K562 (cell line): ENCODE data around the gene MYL12A. TPM values are rescaled to one million over a fixed set of nuclear protein-coding genes. Genes with fewer than 3 reads are reported as not detected.

Source experiments
- ATAC-seq: fragments of 200-7000 bp; cut with Tn5 transposase; 3 replicates; pipeline ENCODE4 v1.9.1; 2020; ENCODE audit warnings: moderate library complexity
- BruUV-seq: library from RNA; stranded (reverse); fragments of 400-500 nt; replicated peaks from 2 replicates; lab custom pipeline; 2021; lab: Mats Ljungman, UMichigan
- CTCF ChIA-PET: fragments of 300-600 bp; formaldehyde crosslinking; extraction: SDS; loops from one replicate; lab custom pipeline; 2021; ENCODE audit warnings: low intra/inter-chr PET ratio; lab: Yijun Ruan, JAX
- POLR2A ChIA-PET: fragments of 300-600, 350-650 bp; sonication (Branson Sonifier 250); formaldehyde crosslinking; extraction: SDS; loops from one replicate; lab custom pipeline; 2021; ENCODE audit warnings: antibody characterized with exemption, inconsistent platforms; lab: Yijun Ruan, JAX
- DNase-seq, 4 experiments: peaks; one replicate each; pipeline versions ENCODE4 v3.0.0 to v3.0.0-alpha.2; 2011 to 2018; ENCODE audit warnings: low spot score in 3 of 4, mixed read lengths in 3 of 4; ENCODE audit errors: extremely low read depth in 1 of 4
- FAIRE-seq: peaks from 2 replicates; lab custom pipeline; 2011; peaks lifted over from hg19 to GRCh38; lab: Jason Lieb, UNC
- H2AFZ ChIP-seq: 2 replicates; pipeline ENCODE4 v1.6.0; 2011; ENCODE audit warnings: low read depth, low read length, control low read depth, inconsistent platforms
- H3K27ac ChIP-seq: fragments of 200-600 bp; 3 replicates; pipeline ENCODE4 v1.8.0; 2011; ENCODE audit warnings: low read depth, mild to moderate bottlenecking, control low read depth, inconsistent platforms, low read length, moderate library complexity, mixed read lengths; ENCODE audit errors: extremely low read depth
- H3K27me3 ChIP-seq, 2 experiments: fragments of 300-600 bp in 1 of 2; 2 replicates in 1 of 2; 3 replicates in 1 of 2; pipeline versions ENCODE4 v1.6.0 to v1.8.0; 2011; ENCODE audit warnings: inconsistent platforms in 2 of 2, low read length in 2 of 2, mild to moderate bottlenecking in 1 of 2, mixed read lengths in 1 of 2, moderate library complexity in 1 of 2; ENCODE audit not compliant: control insufficient read depth in 2 of 2, insufficient read depth in 2 of 2
- H3K36me3 ChIP-seq: fragments of 300-600 bp; 3 replicates; pipeline ENCODE4 v1.8.0; 2011; ENCODE audit warnings: mild to moderate bottlenecking, low read length, inconsistent platforms; ENCODE audit not compliant: control insufficient read depth, insufficient read depth
- H3K4me1 ChIP-seq, 2 experiments: fragments of 200-600 bp in 1 of 2; replicated peaks in 1 of 2; 2 replicates in 1 of 2; 3 replicates in 1 of 2; pipeline versions ENCODE4 v1.5.1 to v1.8.0; 2011; ENCODE audit warnings: inconsistent platforms in 2 of 2, low read length in 2 of 2, mild to moderate bottlenecking in 1 of 2, mixed read lengths in 1 of 2, moderate library complexity in 1 of 2; ENCODE audit not compliant: control insufficient read depth in 2 of 2, insufficient read depth in 2 of 2
- H3K4me2 ChIP-seq: 2 replicates; pipeline ENCODE4 v1.6.1; 2011; ENCODE audit warnings: low read length, control low read depth, inconsistent platforms, mixed read lengths; ENCODE audit not compliant: insufficient read depth
- H3K4me3 ChIP-seq: fragments of 200-600 bp; sonication (generic), shearing (Covaris generic); 2 replicates; pipeline ENCODE4 v1.5.1; 2016; ENCODE audit warnings: control low read depth, inconsistent platforms
- H3K79me2 ChIP-seq: fragments of 200-600 bp; 3 replicates; pipeline ENCODE4 v1.8.0; 2011; ENCODE audit warnings: low read length, inconsistent platforms; ENCODE audit not compliant: control insufficient read depth, insufficient read depth
- H3K9ac ChIP-seq, 2 experiments: 2 replicates each; pipeline versions ENCODE4 v1.6.0 to v1.6.1; 2011; ENCODE audit warnings: low read depth in 2 of 2, low read length in 2 of 2, control low read depth in 1 of 2, inconsistent platforms in 1 of 2, mild to moderate bottlenecking in 1 of 2, mixed read lengths in 1 of 2; ENCODE audit not compliant: insufficient read depth in 1 of 2
- H3K9me1 ChIP-seq: one replicate; pipeline ENCODE4 v1.6.0; 2011; ENCODE audit warnings: inconsistent platforms, mild to moderate bottlenecking, low read length, moderate library complexity; ENCODE audit not compliant: control insufficient read depth, insufficient read depth
- H3K9me3 ChIP-seq: replicated peaks from 2 replicates; pipeline ENCODE4 v1.5.1; 2011; ENCODE audit warnings: low read depth, low read length, inconsistent platforms; ENCODE audit not compliant: control insufficient read depth, insufficient read depth
- H4K20me1 ChIP-seq: replicated peaks from 2 replicates; pipeline ENCODE4 v1.6.1; 2011; ENCODE audit warnings: low read length, inconsistent platforms, mixed read lengths; ENCODE audit not compliant: control insufficient read depth, insufficient read depth
- HDAC2 ChIP-seq: fragments of 450-650 bp; IDR thresholded peaks from 2 replicates; pipeline ENCODE4 v1.6.1; 2016; ENCODE audit warnings: mild to moderate bottlenecking
- KDM1A ChIP-seq, 2 experiments: fragments of 450-650 bp; IDR thresholded peaks; 2 replicates each; pipeline ENCODE4 v1.6.1; 2016; ENCODE audit warnings: mild to moderate bottlenecking in 2 of 2
- NFIC ChIP-seq: fragments of 450-650 bp; IDR thresholded peaks from 2 replicates; pipeline ENCODE4 v1.6.1; 2017; ENCODE audit warnings: mild to moderate bottlenecking, inconsistent platforms
- PKNOX1 ChIP-seq: fragments of 450-650 bp; IDR thresholded peaks from 2 replicates; pipeline ENCODE4 v1.6.1; 2016
- PRDM10 ChIP-seq: fragments of 450-650 bp; IDR thresholded peaks from 2 replicates; pipeline ENCODE4 v1.6.1; 2018; ENCODE audit not compliant: partially characterized antibody
- SUPT5H ChIP-seq: fragments of 450-650 bp; IDR thresholded peaks from 2 replicates; pipeline ENCODE4 v1.6.1; 2016
- ZNF217 ChIP-seq: sonication (generic); formaldehyde crosslinking; IDR thresholded peaks from 2 replicates; pipeline ENCODE4 v1.8.0; 2022; ENCODE audit warnings: mild to moderate bottlenecking, missing genetic modification reagents
- WGBS: fragments of 100-300 bp; shearing (Covaris generic); methylation state at CpG from one replicate; pipeline ENCODE4 v1.1.6; 2016; ENCODE audit warnings: low coverage, mixed read lengths; ENCODE audit not compliant: insufficient coverage; ENCODE audit errors: missing lambda C conversion rate; 5-methylcytosine and 5-hydroxymethylcytosine counted together
- in situ Hi-C: fragments of 300-500 bp; cut with MboI; formaldehyde crosslinking; loops from 4 replicates; pipeline ENCODE4 v1.15.0; 2018; ENCODE audit warnings: inconsistent platforms, mixed read lengths
- intact Hi-C: fragments of 100-400 bp; cut with micrococcal nuclease; formaldehyde crosslinking; loops from 2 replicates; pipeline ENCODE4 v1.14.2; 2022
- polyA plus RNA-seq, 8 experiments: library from polyadenylated mRNA; depleted of rRNA in 4 of 8; stranded (reverse) in 5 of 8; unstranded in 3 of 8; fragments of >200 nt; fragmentation: Nextera tagmentation in 2 of 8; fragmentation: Illumina TruSeq in 1 of 8; extraction: Ambion mirVana in 2 of 8; extraction: Trizol in 1 of 8; gene quantifications; 2 replicates each; pipeline versions ENCODE4 v1.2.1 to v1.2.3, GENCODE V29; 2011 to 2014; ENCODE audit warnings: inconsistent platforms in 1 of 8, missing spikeins in 1 of 8
- total RNA-seq, 7 experiments: library from RNA; depleted of rRNA in 6 of 7; stranded (reverse); fragments of >200 nt in 6 of 7; fragmentation: Illumina TruSeq in 2 of 7; extraction: Trizol in 2 of 7; gene quantifications; 2 replicates each; pipeline versions ENCODE4 v1.2.1 to v1.2.3, GENCODE V29; 2011 to 2021; ENCODE audit warnings: low replicate concordance in 1 of 7

The MYL12A gene
- total and polyA plus RNA-seq, 9 of the 15 experiments (the other 6 are each of a cell fraction or from before 2014, with no cell fraction given) = 308 to 1,031 (median 559) TPM

GRCh38 chr18:3230401-3231334 is 16.9 kb upstream of the MYL12A start (continued):
- TF ChIP-seq PKNOX1 (peak; percentile 96), HDAC2 (0 out of 2 replicates have a peak, but pooled peaks have one; percentile 31)

- WGBS = 89% methylated on average over 1 of the region's 1 CpG
- FAIRE-seq (no peak), ATAC-seq (no peak), DNase-seq (no peak)
- Histone ChIP-seq H3K9me3 (no peaks in the 10 kb centered on the region), H3K27me3 (no peaks in the 10 kb centered on the region), H3K4me3 (no peak overlapping the region), H3K4me2 (no peak overlapping the region), H3K9me1 (no peaks in the 10 kb centered on the region), H3K36me3 (no peaks in the 10 kb centered on the region), H2AFZ (no peak overlapping the region; the same call in 1 of the 2 replicates), H4K20me1 (no peaks in the 10 kb centered on the region), H3K4me1 (no peaks in the 10 kb centered on the region; a peak in 1 of 5 replicates), H3K27ac (no peak overlapping the region), H3K9ac (no peak overlapping the region), H3K79me2 (no peaks in the 10 kb centered on the region)
- ChIA-PET CTCF (no interaction called here), POLR2A (interaction anchor here (5.8 kb wide), 1 partner anchor 14 kb away, joined by 35 read pairs; the partner anchor contains the start of gene MYL12A)
- intact Hi-C loops = no loop called here
- BruUV-seq = no TSS peak
- TF ChIP-seq ZNF217 (CRISPR knock-in tag) (no peak), PRDM10 (no peak), KDM1A (IDR thresholded peaks at IDR 0.05) (no peak), SUPT5H (no peak), NFIC (no peak)
- TF ChIP-seq, all 486 proteins: peak for 0
- in situ Hi-C loops = no loop called here
Observed at GRCh38 chr18:3233004-3233403, 14.6 kb upstream of the MYL12A start.
